Measurements from ENCODE around the gene SIRPB2. TPM values are rescaled to one million over a fixed set of nuclear protein-coding genes. Genes with fewer than 3 reads are reported as not detected.

SIRPB2 gene
- total RNA-seq, 1 donor from 2014 or later: 4.0 TPM

DNA sequence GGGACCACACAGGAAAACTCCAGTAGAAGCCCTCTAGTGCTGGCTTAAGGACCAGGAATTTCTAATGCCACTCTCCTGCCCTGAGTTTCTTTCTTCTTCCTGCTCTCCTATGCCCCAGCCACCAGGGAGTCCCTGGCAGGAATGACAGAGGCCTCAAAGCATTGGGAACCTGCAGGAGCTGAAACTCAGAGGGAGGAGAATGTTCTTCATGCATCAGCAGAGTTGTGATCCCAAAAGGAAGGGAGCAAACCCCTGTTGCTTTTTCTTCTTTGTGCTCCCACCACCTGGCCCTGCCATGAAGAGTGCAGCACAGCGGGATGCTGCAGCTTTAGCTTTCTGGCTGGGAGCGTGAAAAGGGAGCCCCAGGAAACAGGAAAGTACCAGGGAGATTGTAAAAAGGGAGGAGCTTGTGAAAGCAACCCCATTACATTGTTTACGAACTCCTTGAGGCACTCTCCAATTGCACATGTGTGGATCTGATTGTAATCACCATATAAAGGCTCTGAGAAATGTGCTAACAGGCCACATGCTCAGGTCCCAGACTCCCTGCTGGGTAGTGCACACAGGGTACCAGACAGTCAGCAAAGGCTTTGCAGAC is 63.7 kb downstream of the SIRPB2 start:
- intact Hi-C loops (cut with DNase I): no loop called here
- DNase-seq (ENCODE audit: missing footprints): no peak
- ATAC-seq: no peak

- DNase-seq (ENCODE audit: missing footprints) (no peak), ATAC-seq (no peak)
- intact Hi-C loops (cut with DNase I): no loop called here
Measured at GRCh38 chr20:1426231-1426849, 64.9 kb downstream of the SIRPB2 start.

Other genes with a start within 250 kb of the SIRPB2 start
- gene SNPH, start 225.1 kb downstream of the SIRPB2 start, total RNA-seq: 8.5 TPM
- gene SDCBP2, start 162.3 kb downstream of the SIRPB2 start, total RNA-seq: 1.2 TPM
- gene FKBP1A, start 98.4 kb downstream of the SIRPB2 start, total RNA-seq: 143 TPM
- gene NSFL1C, start 24.6 kb downstream of the SIRPB2 start, total RNA-seq: 51.6 TPM
- not detected for gene SIRPD, start 66.3 kb upstream of the SIRPB2 start, total RNA-seq
- gene SIRPB1, start 128.6 kb upstream of the SIRPB2 start, total RNA-seq: 0.68 TPM
- not detected for gene SIRPG, start 166.4 kb upstream of the SIRPB2 start, total RNA-seq